RWPE2 (cell line): Measurements from ENCODE around the gene TYMP.

Source experiments
- ATAC-seq: fragments of 200-7000 bp; cut with Tn5 transposase; 3 replicates; pipeline ENCODE4 v1.9.1; 2021; ENCODE audit warnings: low read depth
- DNase-seq: peaks from one replicate; pipeline ENCODE4 v3.0.0-alpha.2; 2020; ENCODE audit warnings: low spot score
- H3K27ac ChIP-seq: fragments of 450-650 bp; 2 replicates; pipeline ENCODE4 v1.5.1; 2017; ENCODE audit warnings: mild to moderate bottlenecking; ENCODE audit not compliant: poor library complexity, severe bottlenecking
- H3K27me3 ChIP-seq: fragments of 250-450 bp; sonication (Bioruptor Pico); 2 replicates; pipeline ENCODE4 v1.5.1; 2021; ENCODE audit warnings: mild to moderate bottlenecking, moderate library complexity; ENCODE audit not compliant: insufficient read depth, poor library complexity, severe bottlenecking
- H3K36me3 ChIP-seq: fragments of 250-450 bp; sonication (Bioruptor Pico); 2 replicates; pipeline ENCODE4 v1.5.1; 2020; ENCODE audit warnings: low read depth, mild to moderate bottlenecking, moderate library complexity
- H3K4me1 ChIP-seq: fragments of 250-450 bp; sonication (Bioruptor Pico); 2 replicates; pipeline ENCODE4 v1.5.1; 2021; ENCODE audit warnings: mild to moderate bottlenecking, moderate library complexity; ENCODE audit not compliant: insufficient read depth, poor library complexity, severe bottlenecking
- H3K4me3 ChIP-seq: fragments of 250-450 bp; sonication (Bioruptor Pico); 2 replicates; pipeline ENCODE4 v1.5.1; 2021; ENCODE audit warnings: mild to moderate bottlenecking, moderate library complexity; ENCODE audit not compliant: severe bottlenecking
- H3K9me3 ChIP-seq: fragments of 250-450 bp; sonication (Bioruptor Pico); 2 replicates; pipeline ENCODE4 v1.5.1; 2021; ENCODE audit warnings: mild to moderate bottlenecking, moderate library complexity; ENCODE audit not compliant: severe bottlenecking
- CTCF ChIP-seq: fragments of 450-650 bp; IDR thresholded peaks from one replicate; pipeline ENCODE4 v1.5.1; 2017; ENCODE audit warnings: mild to moderate bottlenecking, moderate library complexity; ENCODE audit not compliant: poor library complexity, severe bottlenecking

The TYMP gene

GRCh38 chr22:50518606-50519005, 11.2 kb downstream of the TYMP start:
- Histone ChIP-seq H3K4me3 (no peak overlapping the region), H3K36me3 (peaks cover 37% of the 10 kb centered on the region), H3K9me3 (no peaks in the 10 kb centered on the region), H3K27me3 (no peaks in the 10 kb centered on the region), H3K4me1 (no peaks in the 10 kb centered on the region), H3K27ac (no peak overlapping the region)
- ATAC-seq (no peak), DNase-seq (no peak)
- TF ChIP-seq CTCF: no peak

- H3K27me3 ChIP-seq: no peaks in the 10 kb centered on the region
- DNase-seq: no peak
- TF ChIP-seq CTCF: no peak
- H3K36me3 ChIP-seq: peaks cover 40% of the 10 kb centered on the region
- no peak overlapping the region for H3K27ac ChIP-seq
- no peaks in the 10 kb centered on the region for H3K9me3 ChIP-seq
- H3K4me3 ChIP-seq: no peak overlapping the region
- H3K4me1 ChIP-seq: no peaks in the 10 kb centered on the region
- ATAC-seq: no peak
Observed at GRCh38 chr22:50517495-50518260, 12.1 kb downstream of the TYMP start.

GRCh38 chr22:50516891-50517290, 12.9 kb downstream of the TYMP start:
- no peak overlapping the region for H3K27ac ChIP-seq

GRCh38 chr22:50516068-50516467, 13.7 kb downstream of the TYMP start:
- ATAC-seq: no peak
- no peaks in the 10 kb centered on the region for H3K9me3 ChIP-seq
- no peak for TF ChIP-seq CTCF
- H3K27me3 ChIP-seq: no peaks in the 10 kb centered on the region
- no peaks in the 10 kb centered on the region for H3K4me1 ChIP-seq
- DNase-seq: no peak
- H3K36me3 ChIP-seq: peaks cover 43% of the 10 kb centered on the region
- no peak overlapping the region for H3K4me3 ChIP-seq
- H3K27ac ChIP-seq: no peak overlapping the region

More at GRCh38 chr22:50516891-50517290, 12.9 kb downstream of the TYMP start:
- no peaks in the 10 kb centered on the region for H3K9me3 ChIP-seq
- H3K36me3 ChIP-seq: peaks cover 42% of the 10 kb centered on the region
- ATAC-seq (no peak), DNase-seq (no peak)
- no peaks in the 10 kb centered on the region for H3K27me3 ChIP-seq
- H3K4me1 ChIP-seq: no peaks in the 10 kb centered on the region
- no peak for TF ChIP-seq CTCF
- H3K4me3 ChIP-seq: no peak overlapping the region

GRCh38 chr22:50513175-50513574, 16.6 kb downstream of the TYMP start:
- DNase-seq (no peak), ATAC-seq (no peak)
- H3K4me1 ChIP-seq: peaks cover 7% of the 10 kb centered on the region
- H3K27me3 ChIP-seq: no peaks in the 10 kb centered on the region
- TF ChIP-seq CTCF: no peak
- no peak overlapping the region for H3K4me3 ChIP-seq
- H3K27ac ChIP-seq: no peak overlapping the region
- H3K36me3 ChIP-seq: peaks cover 41% of the 10 kb centered on the region
- no peaks in the 10 kb centered on the region for H3K9me3 ChIP-seq
